UCSD-AML1 (cell line): Measurements from ENCODE around the gene HDAC4.

Experiments
- DNase-seq: peaks from one replicate; lab custom pipeline; 2025; ENCODE audit not compliant: unreplicated experiment; lab: John Stamatoyannopoulos, UW

HDAC4 gene

GRCh38 chr2:239005586-239005985 lies 395.2 kb downstream of the HDAC4 start:
- no peak for DNase-seq

GRCh38 chr2:239004274-239005015 lies 396.4 kb downstream of the HDAC4 start:
- no peak for DNase-seq

- no peak for DNase-seq
Measured at GRCh38 chr2:239003624-239004273, 397.1 kb downstream of the HDAC4 start.

- no peak for DNase-seq
Measured at GRCh38 chr2:239002954-239003623, 397.7 kb downstream of the HDAC4 start.

- no peak for DNase-seq
Measured at GRCh38 chr2:239002591-239002953, 398.2 kb downstream of the HDAC4 start.

- DNase-seq: no peak
Measured at GRCh38 chr2:239001794-239002193, 399.0 kb downstream of the HDAC4 start.

- DNase-seq: no peak
Measured at GRCh38 chr2:239000500-239001073, 400.2 kb downstream of the HDAC4 start.

- no peak for DNase-seq
Measured at GRCh38 chr2:239000089-239000488, 400.7 kb downstream of the HDAC4 start.

- no peak for DNase-seq
Measured at GRCh38 chr2:238999291-238999741, 401.5 kb downstream of the HDAC4 start.

- DNase-seq: no peak
Measured at GRCh38 chr2:238998801-238999200, 402.0 kb downstream of the HDAC4 start.
